ENCODE results near the gene ABCC2.
"Not testable (repeated sequence)": the region's sequence is repeated elsewhere in the genome, so short reads cannot be mapped to it uniquely, and the experiment has no call there.

The ABCC2 gene

DNA sequence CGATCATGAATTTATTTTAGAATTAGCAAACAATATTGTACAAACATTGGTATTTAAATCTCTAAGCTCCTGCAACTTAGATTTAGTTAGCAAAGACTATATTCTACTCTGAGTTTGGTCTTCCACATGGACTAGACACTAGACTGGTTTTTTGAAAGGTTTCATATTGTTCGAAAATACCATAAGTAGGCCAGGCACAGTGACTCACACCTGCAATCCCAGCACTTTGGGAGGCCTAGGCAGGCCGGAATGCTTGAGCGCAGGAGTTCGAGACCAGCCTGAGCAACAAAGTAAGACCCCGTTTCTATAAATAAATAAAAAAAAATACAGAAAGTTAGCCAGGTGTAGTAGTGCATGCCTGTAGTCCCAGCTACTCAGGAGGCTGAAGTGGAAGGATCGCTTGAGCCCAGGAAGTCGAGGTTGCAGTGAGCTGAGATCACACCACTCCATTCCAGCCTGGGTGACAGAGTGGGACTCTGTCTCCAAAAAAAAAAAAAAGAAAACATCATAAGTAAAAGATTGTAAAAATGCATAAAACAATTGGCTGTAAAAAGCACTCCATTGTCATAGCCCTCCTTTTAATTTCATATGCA, 73.1 kb downstream of the ABCC2 start:
- no peak for DNase-seq

DNA sequence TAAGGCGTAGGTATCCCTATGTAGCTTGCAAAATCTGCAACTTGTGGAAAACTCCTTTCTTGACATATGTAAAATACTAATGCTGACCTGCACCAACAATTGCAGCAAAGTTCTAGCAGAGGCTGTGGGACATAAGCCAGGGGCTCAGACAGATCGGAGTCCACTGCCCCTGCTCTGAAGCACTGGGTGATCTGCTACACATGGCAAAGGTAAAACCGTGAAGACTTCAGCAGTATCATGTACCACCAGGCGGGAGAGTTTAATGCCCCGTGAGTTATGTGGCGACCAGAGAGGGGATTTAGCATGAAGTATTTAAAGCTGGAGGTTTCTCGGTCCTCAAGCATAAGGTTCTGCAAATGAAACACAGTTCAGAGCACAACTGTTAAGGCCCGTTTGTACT, 76.4 kb downstream of the ABCC2 start:
- DNase-seq: no peak

DNA sequence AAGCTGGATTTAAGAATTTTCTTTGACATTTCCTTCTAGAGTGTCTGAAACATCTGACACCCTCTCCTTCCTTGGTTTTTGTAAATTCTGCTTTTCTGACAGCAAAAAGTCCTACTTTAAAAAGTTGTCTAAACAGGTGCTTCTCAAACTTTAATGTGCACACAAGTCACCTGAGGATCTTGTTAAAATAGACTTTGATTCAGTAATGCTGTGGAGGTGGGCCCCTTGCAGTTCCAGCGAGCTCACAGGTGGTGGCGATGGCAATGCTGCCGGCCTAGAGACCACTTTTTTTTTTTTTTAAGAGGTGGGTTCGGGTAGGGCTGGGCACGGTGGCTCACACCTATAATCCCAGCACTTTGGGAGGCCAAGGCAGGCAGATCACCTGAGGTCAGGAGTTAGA, 77.1 kb downstream of the ABCC2 start:
- no peak for DNase-seq

DNA sequence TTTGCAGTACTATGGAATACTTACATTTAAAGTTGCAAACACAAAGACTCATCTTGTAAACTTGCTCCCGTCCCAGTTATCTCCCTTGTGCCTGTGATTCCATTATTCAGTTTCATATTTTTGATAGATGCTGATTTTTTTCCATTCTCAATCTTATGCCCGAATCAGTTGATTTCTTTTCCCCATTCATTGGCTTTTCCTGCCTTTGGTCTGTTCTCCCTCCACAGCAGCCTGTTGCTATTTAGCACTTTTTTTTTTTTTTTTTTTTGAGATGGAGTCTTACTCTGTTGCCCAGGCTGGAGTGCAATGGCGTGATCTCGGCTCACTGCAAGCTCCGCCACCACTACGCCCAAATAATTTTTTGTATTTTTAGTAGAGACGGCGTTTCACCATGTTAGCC, 78.0 kb downstream of the ABCC2 start:
- DNase-seq: no peak

DNA sequence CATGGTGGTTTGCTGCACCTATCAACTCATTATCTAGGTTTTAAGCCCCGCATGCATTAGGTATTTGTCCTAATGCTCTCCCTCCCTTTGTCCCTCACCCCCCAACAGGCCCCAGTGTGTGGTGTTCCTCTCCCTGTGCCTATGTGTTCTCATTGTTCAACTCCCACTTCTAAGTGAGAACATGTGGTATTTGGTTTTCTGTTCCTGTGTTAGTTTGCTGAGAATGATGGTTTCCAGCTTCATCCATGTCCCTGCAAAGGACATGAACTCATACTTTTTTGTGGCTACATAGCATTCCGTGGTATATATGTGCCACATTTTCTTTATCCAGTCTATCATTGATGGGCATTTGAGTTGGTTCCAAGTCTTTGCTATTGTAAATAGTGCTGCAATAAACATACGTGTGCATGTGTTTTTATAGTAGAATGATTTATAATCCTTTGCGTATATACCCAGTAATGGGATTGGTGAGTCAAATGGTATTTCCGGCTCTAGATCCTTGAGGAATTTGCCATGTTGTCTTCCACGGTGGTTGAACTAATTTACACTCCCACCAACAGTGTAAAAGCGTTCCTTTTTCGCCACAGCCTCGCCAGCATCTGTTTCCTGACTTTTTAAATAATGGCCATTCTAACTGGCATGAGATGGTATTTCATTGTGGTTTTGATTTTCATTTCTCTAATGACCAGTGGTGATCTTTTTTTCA, 81.2 kb downstream of the ABCC2 start:
- DNase-seq: not testable (repeated sequence)

DNA sequence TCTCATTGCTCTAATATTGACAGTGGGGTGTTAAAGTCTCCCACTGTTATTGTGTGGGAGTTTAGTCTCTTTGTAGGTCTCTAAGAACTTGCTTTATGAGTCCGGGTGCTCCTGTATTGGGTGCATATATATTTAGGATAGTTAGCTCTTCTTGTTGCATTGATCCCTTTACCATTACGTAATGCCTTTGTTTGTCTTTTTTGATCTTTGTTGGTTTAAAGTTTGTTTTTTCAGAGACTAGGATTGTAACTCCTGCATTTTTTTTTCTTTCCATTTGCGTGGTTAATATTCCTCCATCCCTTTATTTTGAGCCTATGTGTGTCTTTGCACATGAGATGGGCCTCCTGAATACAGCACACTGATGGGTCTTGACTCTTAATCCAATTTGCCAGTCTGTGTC, 84.8 kb downstream of the ABCC2 start:
- DNase-seq: not testable (repeated sequence)

DNA sequence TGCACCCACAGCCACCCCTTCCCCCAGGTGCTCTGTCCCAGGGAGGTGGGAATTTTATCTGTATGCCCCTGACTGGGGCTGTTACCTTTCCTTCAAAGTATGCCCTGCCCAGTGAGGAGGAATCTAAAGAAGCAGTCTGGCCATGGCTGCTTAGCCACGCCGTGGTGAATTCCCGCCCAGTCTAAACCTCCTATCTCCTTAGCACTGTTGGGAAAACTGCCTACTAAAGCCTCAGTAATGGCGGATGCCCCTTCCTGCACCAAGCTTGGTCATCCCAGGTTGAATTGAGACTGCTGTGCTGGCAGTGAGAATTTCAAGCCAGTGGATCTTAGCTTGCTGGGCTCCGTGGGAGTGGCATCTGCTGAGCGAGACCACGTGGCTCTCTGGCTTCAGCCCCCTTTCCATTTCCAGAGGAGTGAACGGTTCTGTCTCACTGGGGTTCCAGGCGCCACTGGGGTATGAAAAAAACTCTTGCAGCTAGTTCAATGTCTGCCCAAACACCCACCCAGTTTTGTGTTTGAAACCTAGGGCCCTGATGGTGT, 87.2 kb downstream of the ABCC2 start:
- DNase-seq: no peak

DNA sequence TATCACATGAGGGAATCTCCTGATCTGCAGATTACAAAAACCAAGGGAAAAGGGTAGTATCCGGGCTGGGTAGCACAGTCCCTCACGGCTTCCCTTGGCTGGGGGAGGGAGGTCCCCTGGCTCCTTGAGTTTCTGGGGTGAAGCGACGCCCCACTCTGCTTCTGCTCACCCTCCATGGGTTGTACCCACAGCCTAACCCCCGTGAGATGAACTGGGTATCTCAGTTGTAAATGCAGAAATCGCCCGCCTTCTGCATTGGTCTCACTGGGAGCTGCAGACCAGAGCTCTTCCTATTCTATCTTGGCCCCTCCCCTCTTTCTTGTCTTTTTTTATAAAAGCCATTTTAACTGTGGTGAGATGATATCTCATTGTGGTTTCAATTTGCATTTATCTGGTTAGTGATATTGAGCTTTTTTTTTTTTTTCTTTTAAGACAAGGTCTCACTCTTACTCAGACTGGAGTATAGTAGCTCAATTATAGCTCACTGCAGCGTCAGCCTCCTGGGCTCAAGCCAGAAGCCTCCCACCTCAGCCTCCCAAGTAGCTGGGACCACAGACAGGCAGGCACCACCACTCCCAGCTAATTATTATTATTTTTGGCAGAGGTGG, 87.8 kb downstream of the ABCC2 start:
- no peak for DNase-seq

DNA sequence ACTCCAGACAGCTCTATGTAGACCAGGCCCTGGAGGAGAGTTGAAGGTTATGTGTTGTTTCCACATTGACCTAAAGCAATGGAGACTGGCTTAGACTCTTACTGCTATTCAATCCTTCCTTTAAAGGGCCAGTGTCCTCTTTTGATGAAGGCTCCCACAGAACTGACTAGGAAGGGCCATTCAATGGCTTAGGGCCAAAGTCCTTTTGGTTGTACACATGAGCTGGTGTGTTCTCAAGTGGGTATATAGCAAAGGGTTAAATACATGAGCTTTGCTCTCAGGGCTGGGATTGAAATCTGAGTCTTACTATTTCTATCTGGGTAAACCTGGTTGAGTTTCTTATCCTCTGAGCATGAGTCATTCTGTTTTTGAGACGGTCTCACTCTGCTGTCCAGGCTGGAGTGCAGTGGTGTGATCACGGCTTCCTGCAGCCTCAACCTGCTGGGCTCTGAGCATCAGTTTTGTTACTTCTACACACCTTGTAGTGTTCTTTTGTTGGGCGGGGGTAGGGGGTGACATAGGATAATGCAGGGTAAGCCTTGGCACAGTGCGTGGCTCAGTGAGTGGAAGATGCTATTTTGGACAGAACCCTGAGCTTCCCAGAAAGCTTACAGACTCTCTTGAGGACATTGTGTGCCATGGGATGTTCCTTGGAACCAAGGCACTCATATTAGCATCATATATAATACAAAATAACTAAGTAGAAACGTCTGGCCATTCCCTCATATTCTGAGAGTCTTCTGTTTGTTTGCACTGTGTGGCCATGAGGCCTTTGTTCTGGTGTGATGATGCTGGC, 90.1 kb downstream of the ABCC2 start:
- no peak for DNase-seq

DNA sequence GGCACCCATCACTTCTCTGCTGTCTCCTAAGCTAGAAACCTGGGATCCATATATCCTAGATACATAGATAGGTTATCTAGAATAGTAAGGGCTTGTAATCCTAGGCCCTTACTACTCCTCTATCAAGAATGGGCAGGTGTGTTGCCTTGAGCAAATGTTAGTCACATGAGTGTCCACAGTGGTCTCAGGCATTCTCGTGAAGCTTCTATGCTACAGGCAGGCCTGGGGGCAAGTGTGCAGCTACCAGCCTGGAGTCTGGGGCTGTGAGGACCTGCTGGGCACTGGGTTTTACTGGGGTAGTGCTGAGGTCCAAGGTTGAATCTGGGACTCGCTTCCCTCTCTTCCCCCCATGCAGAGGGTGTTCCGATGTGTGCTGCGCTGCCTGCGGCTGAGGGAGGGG, 91.4 kb downstream of the ABCC2 start:
- no peak for DNase-seq

DNA sequence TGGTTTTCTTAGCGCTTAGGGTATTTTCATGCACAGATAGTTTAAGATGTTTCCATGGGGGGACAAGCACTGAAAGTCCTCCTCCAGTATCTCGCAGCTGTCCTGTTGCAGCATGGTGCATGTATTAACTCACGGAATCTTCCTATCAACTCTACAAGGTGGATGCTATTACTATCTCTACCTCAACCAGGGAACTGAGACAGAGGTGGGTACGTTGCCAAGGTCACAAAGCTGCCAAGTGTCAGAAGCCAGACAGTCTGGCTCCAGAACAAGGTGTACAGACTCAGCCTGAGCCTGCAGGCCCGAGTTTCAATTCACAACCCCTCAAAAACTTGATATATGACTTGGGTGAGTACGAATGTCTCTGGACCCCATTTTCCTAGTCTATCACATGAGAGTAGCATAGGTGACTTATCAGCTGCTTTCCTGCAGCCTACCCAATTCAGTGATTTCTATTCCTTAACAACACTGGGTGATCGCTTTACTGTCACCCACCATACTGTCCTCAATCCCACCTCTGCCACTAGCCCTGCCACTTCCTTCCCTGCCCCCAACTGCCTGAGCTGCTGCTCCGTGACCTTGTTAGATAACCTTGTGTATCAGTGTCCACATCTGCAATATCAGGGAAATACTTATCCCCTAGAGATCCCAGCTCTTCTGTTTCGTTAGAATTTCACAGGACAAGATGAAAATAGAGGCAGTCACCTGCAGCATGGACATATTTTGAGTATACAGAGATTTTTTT, 92.1 kb downstream of the ABCC2 start:
- no peak for DNase-seq

DNA sequence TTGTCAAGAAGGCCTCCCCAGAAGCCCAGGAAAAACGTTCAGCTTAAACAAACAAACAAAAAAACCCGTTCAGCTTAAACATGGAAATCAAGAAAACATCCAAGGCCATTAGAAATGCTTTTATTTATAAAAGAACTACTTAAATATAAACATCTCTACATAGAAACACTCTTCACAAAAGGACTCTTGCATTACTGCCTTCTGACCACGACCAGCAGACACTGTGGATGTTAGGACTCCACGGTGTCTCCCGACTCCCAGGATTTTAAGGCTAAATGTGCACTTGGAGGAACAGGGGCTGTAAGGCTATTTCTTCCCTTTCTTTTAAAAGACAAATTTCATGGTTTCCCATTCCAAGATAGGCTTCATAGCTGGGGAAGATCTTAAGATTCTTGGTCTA, 93.0 kb downstream of the ABCC2 start:
- DNase-seq: no peak

DNA sequence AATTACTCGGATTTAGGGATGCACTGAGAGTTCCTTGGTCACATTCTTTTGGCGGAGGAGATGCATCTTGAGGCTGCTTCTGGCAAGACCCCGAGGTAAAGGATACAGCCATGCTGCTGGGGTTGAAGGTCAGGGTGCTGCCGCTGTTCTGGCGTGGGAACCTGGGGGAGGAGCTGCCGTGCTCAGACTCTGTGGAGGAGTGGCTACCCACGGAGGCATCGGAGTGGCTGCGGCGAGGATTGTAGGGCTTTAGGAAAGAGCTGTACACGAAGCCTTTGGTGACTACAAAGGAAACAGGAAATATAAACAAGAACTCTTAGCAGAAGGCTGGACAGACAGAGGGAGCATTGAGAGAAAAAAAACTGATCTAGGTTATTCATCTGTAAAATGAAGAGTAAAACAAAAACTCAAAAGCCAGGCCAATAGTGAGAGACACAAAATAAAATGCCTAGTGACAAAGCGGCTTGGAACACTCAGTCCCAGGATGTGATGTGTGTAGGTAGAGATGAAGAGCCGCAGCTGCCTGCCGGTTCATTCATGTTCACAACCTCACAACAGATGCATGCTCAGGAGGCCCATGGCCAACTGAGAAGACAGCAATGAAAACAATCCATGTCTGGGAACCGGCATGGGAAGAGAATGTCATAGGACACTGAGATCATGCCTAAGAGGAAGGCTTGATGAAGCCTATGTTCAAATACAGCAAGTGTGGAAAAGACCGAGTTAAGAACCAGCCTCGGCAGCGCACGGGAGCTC, 97.8 kb downstream of the ABCC2 start:
- DNase-seq: no peak

DNA sequence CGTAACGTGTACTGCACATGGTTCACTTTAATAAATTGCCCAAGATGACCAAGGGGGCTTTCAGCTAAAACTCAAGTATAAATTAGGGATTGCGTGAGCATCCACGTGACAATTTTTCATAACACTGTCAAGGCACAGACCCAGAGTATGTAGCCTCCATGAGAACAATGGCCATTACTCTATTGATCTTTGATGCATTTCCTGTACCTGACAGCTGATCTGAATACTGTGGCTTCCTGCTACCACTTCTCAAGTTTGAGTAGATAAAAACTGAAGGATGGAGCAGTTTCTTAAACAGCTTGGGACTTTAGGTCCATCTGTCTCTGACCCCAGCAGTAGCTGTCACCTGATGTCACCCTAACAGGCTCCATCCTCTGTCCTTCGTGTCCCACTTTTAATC, 98.9 kb downstream of the ABCC2 start:
- DNase-seq: no peak

DNA sequence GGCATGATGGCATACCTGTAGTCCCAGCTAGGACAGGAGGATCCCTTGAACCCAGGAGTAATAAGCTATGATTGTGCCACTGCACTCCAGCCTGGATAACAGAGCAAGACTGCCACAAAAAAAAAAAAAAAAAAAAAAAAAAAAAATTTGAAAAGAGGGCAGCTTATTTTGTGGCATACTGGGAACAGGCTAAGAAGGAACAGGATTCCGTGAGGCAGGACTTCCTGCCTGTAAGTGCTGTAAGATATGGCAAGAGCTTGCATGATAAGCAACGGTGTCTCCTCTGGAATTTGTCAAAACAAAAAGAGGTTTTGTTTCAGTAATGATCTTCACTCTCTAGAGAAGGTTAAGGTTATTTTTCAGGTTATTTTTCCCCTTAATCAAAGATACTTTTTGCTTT, 101.1 kb downstream of the ABCC2 start:
- DNase-seq: no peak

DNA sequence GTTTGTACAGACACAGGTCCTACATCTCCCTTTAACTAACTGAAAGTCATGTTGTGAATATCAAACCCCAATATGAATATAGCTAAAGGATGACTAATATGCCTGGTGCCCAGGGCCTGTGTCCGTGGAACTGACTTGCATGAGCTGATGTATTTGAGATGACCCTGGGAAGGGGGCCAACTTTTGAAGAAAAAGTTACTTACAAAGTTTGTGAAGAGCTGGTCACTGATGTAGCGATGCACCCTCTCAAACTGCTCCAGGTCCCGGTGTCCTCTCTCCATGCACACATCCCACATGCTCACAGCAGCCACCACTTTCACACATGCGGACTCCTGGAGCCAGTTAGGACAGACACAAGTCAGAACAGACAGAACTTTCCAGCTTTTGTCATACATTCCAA, 106.2 kb downstream of the ABCC2 start:
- no peak for DNase-seq

DNA sequence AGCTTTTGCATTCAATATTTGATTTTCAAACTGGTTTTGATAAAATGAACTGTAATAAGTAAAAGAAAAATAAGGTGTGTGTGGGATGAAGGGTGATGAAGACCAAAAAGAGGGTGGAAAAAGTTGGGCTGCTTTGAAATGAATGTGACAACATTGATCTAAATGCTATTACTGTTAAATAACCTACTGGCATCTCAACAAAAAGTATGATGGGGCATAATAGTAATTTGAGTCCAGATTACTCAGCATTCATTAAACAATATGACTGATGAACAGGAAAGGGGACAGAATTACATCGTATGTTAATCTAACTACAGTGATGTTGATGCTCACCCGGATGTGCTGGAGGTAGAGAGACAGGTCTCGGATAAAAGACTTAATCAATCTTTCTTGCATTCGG, 112.2 kb downstream of the ABCC2 start:
- no peak for DNase-seq

DNA sequence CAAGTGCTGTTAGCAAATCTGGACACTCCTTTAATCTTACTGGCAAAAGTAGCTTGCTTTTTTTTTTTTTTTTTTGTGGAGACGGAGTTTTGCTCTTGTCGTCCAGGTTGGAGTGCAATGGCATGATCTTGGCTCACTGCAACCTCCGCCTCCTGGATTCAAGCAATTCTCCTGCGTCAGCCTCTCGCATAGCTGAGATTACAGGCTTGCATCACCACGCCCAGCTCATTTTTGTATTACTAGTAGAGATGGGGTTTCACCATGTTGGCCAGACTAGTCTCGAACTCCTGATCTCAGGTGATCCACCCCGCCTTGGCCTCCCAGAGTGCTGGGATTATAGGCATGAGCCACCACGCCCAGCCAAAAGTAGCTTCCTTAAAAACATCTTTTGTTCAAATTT, 112.6 kb downstream of the ABCC2 start:
- not testable (repeated sequence) for DNase-seq

DNA sequence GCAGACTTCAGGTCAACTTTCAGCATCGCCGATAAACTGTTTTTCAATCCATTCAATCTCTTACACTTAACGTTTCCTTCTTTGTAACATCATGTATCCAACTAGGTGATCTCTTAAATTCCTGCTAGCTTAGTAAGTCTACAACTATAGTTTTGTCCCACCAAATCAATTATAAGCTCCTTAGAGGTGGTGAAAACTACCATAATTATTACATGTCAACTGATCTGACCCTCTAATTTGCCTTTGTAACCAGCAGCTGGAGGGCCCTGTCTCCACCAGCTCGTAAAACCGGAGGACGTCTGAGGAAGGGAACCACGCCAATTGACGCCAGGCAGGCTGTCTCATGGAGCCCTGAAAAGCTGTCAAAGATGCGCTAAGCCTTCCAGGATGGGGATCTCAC, 113.4 kb downstream of the ABCC2 start:
- DNase-seq: no peak

Data from right hindlimb (tissue), 1 donor.